ENCODE data around the gene SDHC. TPM values are rescaled to one million over a fixed set of nuclear protein-coding genes. Genes with fewer than 3 reads are reported as not detected.

Gene SDHC
- total and polyA plus RNA-seq, 2 of the 13 experiments (the other 11 are each of a cell fraction or from before 2014, with no cell fraction given) = 27.1 to 229 TPM

DNA sequence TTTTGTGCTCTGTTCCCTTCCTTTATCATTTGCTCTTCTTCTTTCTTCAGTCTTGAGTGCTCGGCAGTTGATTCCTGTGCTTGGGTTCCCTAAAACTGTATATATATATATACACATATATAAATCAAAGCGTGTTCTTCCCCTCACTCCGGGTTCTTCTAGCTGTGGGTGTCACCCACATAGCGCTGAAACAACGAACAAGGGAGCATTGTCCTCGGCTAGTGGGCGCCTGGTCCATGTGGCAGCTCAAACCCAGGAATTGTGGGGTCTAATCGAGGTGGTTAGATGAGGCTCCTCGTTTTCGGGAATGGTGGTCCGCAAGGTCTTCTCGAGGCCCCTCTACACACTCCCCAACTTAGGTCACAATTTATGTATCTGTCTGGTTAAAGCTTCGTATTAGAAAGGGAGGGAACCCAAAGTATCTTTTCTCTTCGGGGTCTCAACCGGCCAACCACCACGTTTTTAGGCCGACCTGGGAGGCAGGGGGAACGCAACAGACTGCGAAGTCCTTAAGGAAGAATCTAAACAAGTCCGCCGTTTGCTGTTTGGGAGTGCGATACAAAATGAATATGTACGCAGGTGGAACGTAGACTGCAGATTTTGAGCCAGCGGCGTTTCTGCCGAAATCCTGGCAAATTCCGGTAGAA is 504 bp upstream of the SDHC start (continued):
- TF ChIP-seq, protein P1, sequence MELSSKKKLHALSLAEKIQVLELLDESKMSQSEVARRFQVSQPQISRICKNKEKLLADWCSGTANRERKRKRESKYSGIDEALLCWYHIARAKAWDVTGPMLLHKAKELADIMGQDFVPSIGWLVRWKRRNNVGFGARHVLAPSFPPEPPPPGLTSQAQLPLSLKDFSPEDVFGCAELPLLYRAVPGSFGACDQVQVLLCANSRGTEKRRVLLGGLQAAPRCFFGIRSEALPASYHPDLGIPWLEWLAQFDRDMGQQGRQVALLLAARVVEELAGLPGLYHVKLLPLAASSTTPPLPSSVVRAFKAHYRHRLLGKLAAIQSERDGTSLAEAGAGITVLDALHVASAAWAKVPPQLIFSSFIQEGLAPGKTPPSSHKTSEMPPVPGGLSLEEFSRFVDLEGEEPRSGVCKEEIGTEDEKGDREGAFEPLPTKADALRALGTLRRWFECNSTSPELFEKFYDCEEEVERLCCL (CRISPR knock-in tag; IDR thresholded peaks at IDR 0.05; ENCODE audit: borderline replicate concordance) = no peak
- TF ChIP-seq, protein P2, sequence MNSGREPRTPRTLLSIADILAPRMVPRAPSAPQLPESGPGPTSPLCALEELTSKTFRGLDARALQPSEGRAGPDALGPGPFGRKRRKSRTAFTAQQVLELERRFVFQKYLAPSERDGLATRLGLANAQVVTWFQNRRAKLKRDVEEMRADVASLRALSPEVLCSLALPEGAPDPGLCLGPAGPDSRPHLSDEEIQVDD (CRISPR knock-in tag; IDR thresholded peaks at IDR 0.05; ENCODE audit: borderline replicate concordance) = 0 out of 2 replicates have a peak, but pooled peaks have one; percentile 42
- TF ChIP-seq BORCS8-MEF2B (CRISPR knock-in tag; IDR thresholded peaks at IDR 0.05) = no peak
- peak; percentile 55; the same call in 1 of the 2 replicates for TF ChIP-seq ZNF746 (CRISPR knock-in tag; IDR thresholded peaks at IDR 0.05)
- no peak for TF ChIP-seq ZBTB38 (CRISPR knock-in tag; IDR thresholded peaks at IDR 0.05)
- TF ChIP-seq ZNF335 (CRISPR knock-in tag; IDR thresholded peaks at IDR 0.05) = no peak
- TF ChIP-seq MAFG (CRISPR knock-in tag; IDR thresholded peaks at IDR 0.05) = no peak
- 0 out of 2 replicates have a peak, but pooled peaks have one; percentile 7 for TF ChIP-seq MTF2 (CRISPR knock-in tag; IDR thresholded peaks at IDR 0.05; ENCODE audit: borderline replicate concordance)
- TF ChIP-seq ZNF232 (CRISPR knock-in tag; IDR thresholded peaks at IDR 0.05; ENCODE audit: borderline replicate concordance) = no peak
- TF ChIP-seq MATR3 (CRISPR knock-in tag; IDR thresholded peaks at IDR 0.05) = no peak
- no peak for TF ChIP-seq ZNF292 (CRISPR knock-in tag; IDR thresholded peaks at IDR 0.05; ENCODE audit: borderline replicate concordance, low read depth)
- no peak for TF ChIP-seq YEATS2 (CRISPR knock-in tag; IDR thresholded peaks at IDR 0.05; ENCODE audit: borderline replicate concordance)
- TF ChIP-seq ZBTB3 (CRISPR knock-in tag; IDR thresholded peaks at IDR 0.05; ENCODE audit: borderline replicate concordance, low read depth) = no peak
- TF ChIP-seq ZNF674 (CRISPR knock-in tag; IDR thresholded peaks at IDR 0.05; ENCODE audit: low read depth) = no peak
- TF ChIP-seq, protein P3, sequence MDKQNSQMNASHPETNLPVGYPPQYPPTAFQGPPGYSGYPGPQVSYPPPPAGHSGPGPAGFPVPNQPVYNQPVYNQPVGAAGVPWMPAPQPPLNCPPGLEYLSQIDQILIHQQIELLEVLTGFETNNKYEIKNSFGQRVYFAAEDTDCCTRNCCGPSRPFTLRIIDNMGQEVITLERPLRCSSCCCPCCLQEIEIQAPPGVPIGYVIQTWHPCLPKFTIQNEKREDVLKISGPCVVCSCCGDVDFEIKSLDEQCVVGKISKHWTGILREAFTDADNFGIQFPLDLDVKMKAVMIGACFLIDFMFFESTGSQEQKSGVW (CRISPR knock-in tag; IDR thresholded peaks at IDR 0.05; ENCODE audit: borderline replicate concordance) = no peak
- TF ChIP-seq SNAPC2 (CRISPR knock-in tag; IDR thresholded peaks at IDR 0.05) = no peak
- no peak for TF ChIP-seq ZNF552 (CRISPR knock-in tag; IDR thresholded peaks at IDR 0.05; ENCODE audit: borderline replicate concordance)
- no peak for TF ChIP-seq HNF4A (CRISPR knock-in tag; IDR thresholded peaks at IDR 0.05)
- TF ChIP-seq NONO (IDR thresholded peaks at IDR 0.05) = no peak
- TF ChIP-seq NONO (CRISPR knock-in tag; conservative IDR thresholded peaks at IDR 0.05) = no peak
- TF ChIP-seq ZNF543 (CRISPR knock-in tag; IDR thresholded peaks at IDR 0.05) = no peak
- no peak for TF ChIP-seq ZNF619 (CRISPR knock-in tag; IDR thresholded peaks at IDR 0.05)
- TF ChIP-seq GABPB1 (CRISPR knock-in tag; IDR thresholded peaks at IDR 0.05) = no peak
- TF ChIP-seq DR1 (CRISPR knock-in tag; IDR thresholded peaks at IDR 0.05) = no peak
- no peak for TF ChIP-seq RORA (CRISPR knock-in tag; IDR thresholded peaks at IDR 0.05)
- TF ChIP-seq, protein P4, sequence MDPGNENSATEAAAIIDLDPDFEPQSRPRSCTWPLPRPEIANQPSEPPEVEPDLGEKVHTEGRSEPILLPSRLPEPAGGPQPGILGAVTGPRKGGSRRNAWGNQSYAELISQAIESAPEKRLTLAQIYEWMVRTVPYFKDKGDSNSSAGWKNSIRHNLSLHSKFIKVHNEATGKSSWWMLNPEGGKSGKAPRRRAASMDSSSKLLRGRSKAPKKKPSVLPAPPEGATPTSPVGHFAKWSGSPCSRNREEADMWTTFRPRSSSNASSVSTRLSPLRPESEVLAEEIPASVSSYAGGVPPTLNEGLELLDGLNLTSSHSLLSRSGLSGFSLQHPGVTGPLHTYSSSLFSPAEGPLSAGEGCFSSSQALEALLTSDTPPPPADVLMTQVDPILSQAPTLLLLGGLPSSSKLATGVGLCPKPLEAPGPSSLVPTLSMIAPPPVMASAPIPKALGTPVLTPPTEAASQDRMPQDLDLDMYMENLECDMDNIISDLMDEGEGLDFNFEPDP (CRISPR knock-in tag; conservative IDR thresholded peaks at IDR 0.05) = no peak
